Astrocyte (in vitro differentiated cells and primary cell): Measurements from ENCODE around the gene CCDC34. TPM values are rescaled to one million over a fixed set of nuclear protein-coding genes. Genes with fewer than 3 reads are reported as not detected.

ENCODE experiments used
- DNase-seq: peaks from one replicate; pipeline ENCODE4 v3.0.0-alpha.2; 2010; ENCODE audit warnings: low read depth
- FAIRE-seq: peaks from 2 replicates; lab custom pipeline; 2011; peaks lifted over from hg19 to GRCh38; lab: Jason Lieb, UNC
- H2AFZ ChIP-seq: 2 replicates; pipeline ENCODE4 v1.6.0; 2012; ENCODE audit warnings: low read depth, low read length, inconsistent platforms
- H3K27ac ChIP-seq: 2 replicates; pipeline ENCODE4 v1.5.1; 2011; ENCODE audit warnings: low read depth, low read length, inconsistent platforms
- H3K27me3 ChIP-seq: 2 replicates; pipeline ENCODE4 v1.6.0; 2011; ENCODE audit warnings: low read length, inconsistent platforms; ENCODE audit not compliant: insufficient read depth
- H3K36me3 ChIP-seq: 2 replicates; pipeline ENCODE4 v1.5.1; 2011; ENCODE audit warnings: low read length, inconsistent platforms; ENCODE audit not compliant: insufficient read depth
- H3K4me1 ChIP-seq: 2 replicates; pipeline ENCODE4 v1.5.1; 2011; ENCODE audit warnings: low read length, inconsistent platforms; ENCODE audit not compliant: insufficient read depth
- H3K4me2 ChIP-seq: 2 replicates; pipeline ENCODE4 v1.6.0; 2012; ENCODE audit warnings: low read length, inconsistent platforms
- H3K4me3 ChIP-seq: 2 replicates; pipeline ENCODE4 v1.5.1; 2011; ENCODE audit warnings: low read depth, mild to moderate bottlenecking, low read length, inconsistent platforms; ENCODE audit not compliant: insufficient read depth
- H3K79me2 ChIP-seq: 2 replicates; pipeline ENCODE4 v1.6.0; 2012; ENCODE audit warnings: mild to moderate bottlenecking, low read length, inconsistent platforms; ENCODE audit not compliant: insufficient read depth
- H3K9ac ChIP-seq: 2 replicates; pipeline ENCODE4 v1.6.0; 2012; ENCODE audit warnings: mild to moderate bottlenecking, low read length, inconsistent platforms
- H3K9me3 ChIP-seq: 2 replicates; pipeline ENCODE4 v1.5.1; 2012; ENCODE audit warnings: low read depth, mild to moderate bottlenecking, low read length, inconsistent platforms; ENCODE audit not compliant: insufficient read depth
- H4K20me1 ChIP-seq: 2 replicates; pipeline ENCODE4 v1.6.0; 2012; ENCODE audit warnings: low read length, inconsistent platforms; ENCODE audit not compliant: insufficient read depth
- H3K27ac Mint-ChIP-seq: one replicate; pipeline ENCODE4 v1.8.0; 2021; ENCODE audit warnings: mild to moderate bottlenecking, mixed read lengths; ENCODE audit not compliant: unreplicated experiment
- H3K27me3 Mint-ChIP-seq: one replicate; pipeline ENCODE4 v1.8.0; 2021; ENCODE audit warnings: low read depth, mixed read lengths; ENCODE audit not compliant: unreplicated experiment
- H3K36me3 Mint-ChIP-seq: one replicate; pipeline ENCODE4 v1.8.0; 2021; ENCODE audit warnings: low read depth, mixed read lengths; ENCODE audit not compliant: unreplicated experiment
- H3K4me1 Mint-ChIP-seq: one replicate; pipeline ENCODE4 v1.8.0; 2021; ENCODE audit warnings: low read depth, mixed read lengths; ENCODE audit not compliant: unreplicated experiment
- H3K4me3 Mint-ChIP-seq: one replicate; pipeline ENCODE4 v1.8.0; 2021; ENCODE audit warnings: mild to moderate bottlenecking, moderate library complexity, mixed read lengths; ENCODE audit not compliant: unreplicated experiment
- H3K9me3 Mint-ChIP-seq: one replicate; pipeline ENCODE4 v1.8.0; 2021; ENCODE audit warnings: mild to moderate bottlenecking, mixed read lengths; ENCODE audit not compliant: unreplicated experiment
- EZH2 ChIP-seq: IDR thresholded peaks from 2 replicates; pipeline ENCODE4 v1.6.1; 2012; ENCODE audit warnings: mild to moderate bottlenecking, low read length, inconsistent platforms; ENCODE audit not compliant: insufficient read depth
- total RNA-seq: library from RNA; stranded (reverse); gene quantifications from 2 replicates; pipeline ENCODE4 v1.2.1, GENCODE V29; 2021
- TF ChIP-seq, protein P1 (sequence below): IDR thresholded peaks from 2 replicates; pipeline ENCODE4 v1.5.1; 2011; ENCODE audit warnings: low read depth, mild to moderate bottlenecking, inconsistent platforms, low read length, moderate library complexity; ENCODE audit not compliant: insufficient read depth

CCDC34 gene
- total RNA-seq, 1 donor from 2014 or later = 12.8 TPM

DNA sequence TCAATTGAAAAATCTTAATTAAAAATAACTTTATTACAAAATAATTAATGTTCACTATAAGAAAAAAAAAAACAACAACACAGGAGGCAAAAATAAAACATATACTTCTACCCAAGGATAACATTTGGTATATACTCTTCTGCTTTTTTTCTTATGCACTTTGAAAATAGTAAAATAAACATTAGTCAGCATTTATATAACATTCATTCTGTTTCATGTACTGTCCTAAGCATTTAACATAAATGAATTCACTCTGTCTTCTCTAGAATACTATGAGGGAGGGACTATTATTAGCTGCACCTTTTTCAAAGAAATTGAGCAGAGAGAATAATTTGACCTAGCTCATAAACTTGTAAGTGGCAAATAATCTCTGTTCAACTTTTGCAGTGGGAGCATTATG is 48.3 kb upstream of the CCDC34 start:
- Histone ChIP-seq H4K20me1 (peaks cover 43% of the 10 kb centered on the region), H3K4me1 (no peaks in the 10 kb centered on the region), H3K4me2 (no peak overlapping the region), H3K36me3 (no peaks in the 10 kb centered on the region), H3K79me2 (peaks cover 41% of the 10 kb centered on the region), H3K4me3 (no peak overlapping the region), H3K27me3 (no peaks in the 10 kb centered on the region), H2AFZ (no peak overlapping the region), H3K9ac (no peak overlapping the region), H3K27ac (no peak overlapping the region), H3K9me3 (no peaks in the 10 kb centered on the region)
- no peaks in the 10 kb centered on the region for H3K27me3 Mint-ChIP-seq
- no peaks in the 10 kb centered on the region for H3K36me3 Mint-ChIP-seq
- DNase-seq (no peak), FAIRE-seq (no peak)
- no peak overlapping the region for H3K4me3 Mint-ChIP-seq
- no peak overlapping the region for H3K27ac Mint-ChIP-seq
- TF ChIP-seq, protein P1, sequence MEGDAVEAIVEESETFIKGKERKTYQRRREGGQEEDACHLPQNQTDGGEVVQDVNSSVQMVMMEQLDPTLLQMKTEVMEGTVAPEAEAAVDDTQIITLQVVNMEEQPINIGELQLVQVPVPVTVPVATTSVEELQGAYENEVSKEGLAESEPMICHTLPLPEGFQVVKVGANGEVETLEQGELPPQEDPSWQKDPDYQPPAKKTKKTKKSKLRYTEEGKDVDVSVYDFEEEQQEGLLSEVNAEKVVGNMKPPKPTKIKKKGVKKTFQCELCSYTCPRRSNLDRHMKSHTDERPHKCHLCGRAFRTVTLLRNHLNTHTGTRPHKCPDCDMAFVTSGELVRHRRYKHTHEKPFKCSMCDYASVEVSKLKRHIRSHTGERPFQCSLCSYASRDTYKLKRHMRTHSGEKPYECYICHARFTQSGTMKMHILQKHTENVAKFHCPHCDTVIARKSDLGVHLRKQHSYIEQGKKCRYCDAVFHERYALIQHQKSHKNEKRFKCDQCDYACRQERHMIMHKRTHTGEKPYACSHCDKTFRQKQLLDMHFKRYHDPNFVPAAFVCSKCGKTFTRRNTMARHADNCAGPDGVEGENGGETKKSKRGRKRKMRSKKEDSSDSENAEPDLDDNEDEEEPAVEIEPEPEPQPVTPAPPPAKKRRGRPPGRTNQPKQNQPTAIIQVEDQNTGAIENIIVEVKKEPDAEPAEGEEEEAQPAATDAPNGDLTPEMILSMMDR = no peak
- TF ChIP-seq EZH2 = no peak
- peaks cover 6% of the 10 kb centered on the region for H3K4me1 Mint-ChIP-seq
- H3K9me3 Mint-ChIP-seq = no peaks in the 10 kb centered on the region

DNA sequence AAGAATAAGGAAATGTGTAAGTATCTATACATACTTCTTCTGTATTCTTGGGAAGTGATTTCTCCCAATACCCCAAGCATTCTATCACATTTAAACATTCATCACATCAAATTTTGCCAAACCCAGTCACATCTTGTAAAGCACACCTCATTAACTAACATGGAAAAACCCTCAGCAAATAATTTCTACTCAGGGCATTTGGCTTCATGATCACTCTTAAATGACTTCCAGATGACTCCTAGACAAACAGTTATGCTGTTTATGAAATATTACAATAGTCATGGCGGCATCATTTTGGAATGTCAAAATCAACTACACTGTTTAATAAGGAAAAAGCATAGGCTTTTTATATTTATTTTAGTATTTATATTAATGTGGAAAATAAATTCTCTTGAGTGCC is 47.3 kb upstream of the CCDC34 start:
- FAIRE-seq (no peak), DNase-seq (no peak)
- H3K27me3 Mint-ChIP-seq = no peaks in the 10 kb centered on the region
- no peaks in the 10 kb centered on the region for H3K4me1 ChIP-seq
- peaks cover 33% of the 10 kb centered on the region for H4K20me1 ChIP-seq
- H3K9me3 ChIP-seq = no peaks in the 10 kb centered on the region
- no peaks in the 10 kb centered on the region for H3K27me3 ChIP-seq
- no peaks in the 10 kb centered on the region for H3K36me3 Mint-ChIP-seq
- H3K27ac Mint-ChIP-seq = no peak overlapping the region
- H3K4me3 Mint-ChIP-seq = no peak overlapping the region
- peaks cover 6% of the 10 kb centered on the region for H3K4me1 Mint-ChIP-seq
- H3K9me3 Mint-ChIP-seq = no peaks in the 10 kb centered on the region
- no peak overlapping the region for H3K4me3 ChIP-seq
- no peaks in the 10 kb centered on the region for H3K36me3 ChIP-seq
- no peak overlapping the region for H3K9ac ChIP-seq
- no peak overlapping the region for H3K27ac ChIP-seq
- no peak overlapping the region for H2AFZ ChIP-seq
- TF ChIP-seq, protein P1 = no peak
- TF ChIP-seq EZH2 = no peak
- H3K4me2 ChIP-seq = no peak overlapping the region
- H3K79me2 ChIP-seq = peaks cover 35% of the 10 kb centered on the region

DNA sequence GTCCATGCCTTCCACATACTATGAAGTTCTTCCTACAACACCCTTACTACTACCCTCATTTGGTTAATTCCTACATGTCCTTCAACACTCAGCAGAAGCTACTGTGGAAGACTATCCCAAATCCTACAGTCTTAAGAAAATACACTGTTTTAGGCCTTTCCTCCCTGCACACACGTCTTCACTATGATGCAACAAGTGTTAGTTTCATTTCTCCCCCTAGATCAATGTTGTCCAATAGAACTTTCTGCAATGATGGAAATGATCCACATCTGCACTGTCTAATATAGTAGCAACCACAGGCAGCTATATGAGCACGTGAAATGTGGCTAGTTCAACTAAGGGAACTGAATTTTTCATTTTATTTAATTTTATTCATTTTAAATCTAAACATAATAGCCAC is 46.7 kb upstream of the CCDC34 start:
- DNase-seq = no peak
- no peak for FAIRE-seq
- no peaks in the 10 kb centered on the region for H3K27me3 ChIP-seq
- Mint-ChIP-seq H3K36me3 (no peaks in the 10 kb centered on the region), H3K4me3 (no peak overlapping the region), H3K9me3 (no peaks in the 10 kb centered on the region), H3K4me1 (peaks cover 6% of the 10 kb centered on the region), H3K27me3 (no peaks in the 10 kb centered on the region), H3K27ac (no peak overlapping the region)
- no peak overlapping the region for H3K4me3 ChIP-seq
- no peak overlapping the region for H3K9ac ChIP-seq
- no peaks in the 10 kb centered on the region for H3K36me3 ChIP-seq
- H2AFZ ChIP-seq = no peak overlapping the region
- no peaks in the 10 kb centered on the region for H3K4me1 ChIP-seq
- H3K27ac ChIP-seq = no peak overlapping the region
- H3K79me2 ChIP-seq = peaks cover 31% of the 10 kb centered on the region
- H3K9me3 ChIP-seq = no peaks in the 10 kb centered on the region
- H3K4me2 ChIP-seq = no peak overlapping the region
- H4K20me1 ChIP-seq = peaks cover 33% of the 10 kb centered on the region
- TF ChIP-seq EZH2 = no peak
- TF ChIP-seq, protein P1 = no peak
